NOMO-1 treated with dmso at 0.1 percent for 144 hours (cell line): Measurements from ENCODE around the gene SLC44A2.

Experiments used
- DNase-seq: peaks from one replicate; lab custom pipeline; 2025; ENCODE audit not compliant: unreplicated experiment; lab: John Stamatoyannopoulos, UW

Gene SLC44A2

GRCh38 chr19:10625003-10625761, at the start of gene SLC44A2:
TSS of gene SLC44A2 (plus strand) at chr19:10625553. CDS start at chr19:10625634, 81 bp downstream.
- no peak for DNase-seq

GRCh38 chr19:10577951-10578350, 47.4 kb upstream of the SLC44A2 start:
- DNase-seq: no peak

- DNase-seq: peak; percentile 77
These were observed 44.2 kb upstream of the SLC44A2 start for GRCh38 chr19:10580979-10581631.

GRCh38 chr19:10582091-10582490, 43.3 kb upstream of the SLC44A2 start:
- no peak for DNase-seq

GRCh38 chr19:10583036-10583776, 42.1 kb upstream of the SLC44A2 start:
- no peak for DNase-seq

- no peak for DNase-seq
These were observed 39.0 kb upstream of the SLC44A2 start for GRCh38 chr19:10586396-10586795.

- DNase-seq: no peak
These were observed 38.1 kb upstream of the SLC44A2 start, which contains the start of gene AP1M2 for GRCh38 chr19:10587022-10587838. TSS of gene AP1M2 (minus strand) at chr19:10587312. CDS start at chr19:10587231, 81 bp downstream.

- DNase-seq: no peak
These were observed 37.6 kb upstream of the SLC44A2 start for GRCh38 chr19:10587839-10588150.

- no peak for DNase-seq
These were observed 32.2 kb upstream of the SLC44A2 start for GRCh38 chr19:10593148-10593547.

GRCh38 chr19:10593820-10594637, 31.3 kb upstream of the SLC44A2 start:
- DNase-seq: no peak

GRCh38 chr19:10600149-10600548, 25.2 kb upstream of the SLC44A2 start:
- no peak for DNase-seq

GRCh38 chr19:10601999-10602329, 23.4 kb upstream of the SLC44A2 start:
- DNase-seq: no peak

GRCh38 chr19:10602330-10603083, 22.8 kb upstream of the SLC44A2 start:
- DNase-seq: no peak

- DNase-seq: no peak
These were observed 22.1 kb upstream of the SLC44A2 start for GRCh38 chr19:10603084-10603872.

GRCh38 chr19:10603873-10604459, 21.4 kb upstream of the SLC44A2 start:
- peak; percentile 63 for DNase-seq

GRCh38 chr19:10604460-10604980, 20.8 kb upstream of the SLC44A2 start:
- DNase-seq: no peak

- DNase-seq: no peak
These were observed 13.4 kb upstream of the SLC44A2 start for GRCh38 chr19:10611907-10612306.

GRCh38 chr19:10612499-10613119, 12.7 kb upstream of the SLC44A2 start:
- no peak for DNase-seq
